OCI-LY7 (cell line): ENCODE measurements around the gene ZC2HC1B.
A peak's percentile ranks its signal among the peaks of the same experiment; 100 is the strongest.

Experiments
- CTCF ChIP-seq: fragments of 200-600 bp; sonication (generic); conservative IDR thresholded peaks from 2 replicates; pipeline ENCODE4 v1.5.1; 2014; ENCODE audit warnings: mild to moderate bottlenecking, antibody characterized with exemption, low read length, moderate library complexity, mixed read lengths
- EZH2phosphoT487 ChIP-seq: fragments of 200-600 bp; sonication (generic); IDR thresholded peaks from 2 replicates; pipeline ENCODE4 v1.6.1; 2018; ENCODE audit warnings: low read depth, borderline replicate concordance, mild to moderate bottlenecking, mixed run types, antibody characterized with exemption, low read length, moderate library complexity, mixed read lengths

- TF ChIP-seq EZH2phosphoT487, result no peak
- TF ChIP-seq CTCF, result peak; percentile 96
These were observed 75.8 kb downstream of the ZC2HC1B start for GRCh38 chr6:143940011-143940597.
